K562 (cell line): Measurements from ENCODE around the gene LPXN. TPM values are rescaled to one million over a fixed set of nuclear protein-coding genes. Genes with fewer than 3 reads are reported as not detected.
A peak's percentile ranks its signal among the peaks of the same experiment; 100 is the strongest.

ENCODE experiments used
- ATAC-seq: fragments of 200-7000 bp; cut with Tn5 transposase; 3 replicates; pipeline ENCODE4 v1.9.1; 2020; ENCODE audit warnings: moderate library complexity
- BruUV-seq: library from RNA; stranded (reverse); fragments of 400-500 nt; replicated peaks from 2 replicates; lab custom pipeline; 2021; lab: Mats Ljungman, UMichigan
- CTCF ChIA-PET: fragments of 300-600 bp; formaldehyde crosslinking; extraction: SDS; loops from one replicate; lab custom pipeline; 2021; ENCODE audit warnings: low intra/inter-chr PET ratio; lab: Yijun Ruan, JAX
- POLR2A ChIA-PET: fragments of 300-600, 350-650 bp; sonication (Branson Sonifier 250); formaldehyde crosslinking; extraction: SDS; loops from one replicate; lab custom pipeline; 2021; ENCODE audit warnings: antibody characterized with exemption, inconsistent platforms; lab: Yijun Ruan, JAX
- DNase-seq, 4 experiments: peaks; one replicate each; pipeline versions ENCODE4 v3.0.0 to v3.0.0-alpha.2; 2011 to 2018; ENCODE audit warnings: low spot score in 3 of 4, mixed read lengths in 3 of 4; ENCODE audit errors: extremely low read depth in 1 of 4
- FAIRE-seq: peaks from 2 replicates; lab custom pipeline; 2011; peaks lifted over from hg19 to GRCh38; lab: Jason Lieb, UNC
- H2AFZ ChIP-seq: 2 replicates; pipeline ENCODE4 v1.6.0; 2011; ENCODE audit warnings: low read depth, low read length, control low read depth, inconsistent platforms
- H3K27ac ChIP-seq: fragments of 200-600 bp; 3 replicates; pipeline ENCODE4 v1.8.0; 2011; ENCODE audit warnings: low read depth, mild to moderate bottlenecking, control low read depth, inconsistent platforms, low read length, moderate library complexity, mixed read lengths; ENCODE audit errors: extremely low read depth
- H3K27me3 ChIP-seq, 2 experiments: fragments of 300-600 bp in 1 of 2; 2 replicates in 1 of 2; 3 replicates in 1 of 2; pipeline versions ENCODE4 v1.6.0 to v1.8.0; 2011; ENCODE audit warnings: inconsistent platforms in 2 of 2, low read length in 2 of 2, mild to moderate bottlenecking in 1 of 2, mixed read lengths in 1 of 2, moderate library complexity in 1 of 2; ENCODE audit not compliant: control insufficient read depth in 2 of 2, insufficient read depth in 2 of 2
- H3K36me3 ChIP-seq: fragments of 300-600 bp; 3 replicates; pipeline ENCODE4 v1.8.0; 2011; ENCODE audit warnings: mild to moderate bottlenecking, low read length, inconsistent platforms; ENCODE audit not compliant: control insufficient read depth, insufficient read depth
- H3K4me1 ChIP-seq, 2 experiments: fragments of 200-600 bp in 1 of 2; replicated peaks in 1 of 2; 2 replicates in 1 of 2; 3 replicates in 1 of 2; pipeline versions ENCODE4 v1.5.1 to v1.8.0; 2011; ENCODE audit warnings: inconsistent platforms in 2 of 2, low read length in 2 of 2, mild to moderate bottlenecking in 1 of 2, mixed read lengths in 1 of 2, moderate library complexity in 1 of 2; ENCODE audit not compliant: control insufficient read depth in 2 of 2, insufficient read depth in 2 of 2
- H3K4me2 ChIP-seq: 2 replicates; pipeline ENCODE4 v1.6.1; 2011; ENCODE audit warnings: low read length, control low read depth, inconsistent platforms, mixed read lengths; ENCODE audit not compliant: insufficient read depth
- H3K4me3 ChIP-seq: fragments of 200-600 bp; sonication (generic), shearing (Covaris generic); 2 replicates; pipeline ENCODE4 v1.5.1; 2016; ENCODE audit warnings: control low read depth, inconsistent platforms
- H3K79me2 ChIP-seq: fragments of 200-600 bp; 3 replicates; pipeline ENCODE4 v1.8.0; 2011; ENCODE audit warnings: low read length, inconsistent platforms; ENCODE audit not compliant: control insufficient read depth, insufficient read depth
- H3K9ac ChIP-seq, 2 experiments: 2 replicates each; pipeline versions ENCODE4 v1.6.0 to v1.6.1; 2011; ENCODE audit warnings: low read depth in 2 of 2, low read length in 2 of 2, control low read depth in 1 of 2, inconsistent platforms in 1 of 2, mild to moderate bottlenecking in 1 of 2, mixed read lengths in 1 of 2; ENCODE audit not compliant: insufficient read depth in 1 of 2
- H3K9me1 ChIP-seq: one replicate; pipeline ENCODE4 v1.6.0; 2011; ENCODE audit warnings: inconsistent platforms, mild to moderate bottlenecking, low read length, moderate library complexity; ENCODE audit not compliant: control insufficient read depth, insufficient read depth
- H3K9me3 ChIP-seq: replicated peaks from 2 replicates; pipeline ENCODE4 v1.5.1; 2011; ENCODE audit warnings: low read depth, low read length, inconsistent platforms; ENCODE audit not compliant: control insufficient read depth, insufficient read depth
- H4K20me1 ChIP-seq: replicated peaks from 2 replicates; pipeline ENCODE4 v1.6.1; 2011; ENCODE audit warnings: low read length, inconsistent platforms, mixed read lengths; ENCODE audit not compliant: control insufficient read depth, insufficient read depth
- DEAF1 ChIP-seq: fragments of 450-650 bp; formaldehyde crosslinking; IDR thresholded peaks from 2 replicates; pipeline ENCODE4 v1.4.0; 2020; ENCODE audit warnings: mild to moderate bottlenecking, moderate library complexity
- NR0B1 ChIP-seq: fragments of 450-650 bp; IDR thresholded peaks from one replicate; pipeline ENCODE4 v1.6.1; 2018; ENCODE audit warnings: mild to moderate bottlenecking, moderate library complexity; ENCODE audit not compliant: partially characterized antibody
- RAD21 ChIP-seq, 2 experiments: fragments of 250-450 bp in 1 of 2; fragments of 450-650 bp in 1 of 2; sonication (Bioruptor Pico) in 1 of 2; formaldehyde crosslinking in 1 of 2; IDR thresholded peaks in 1 of 2; conservative IDR thresholded peaks in 1 of 2; 2 replicates each; pipeline versions ENCODE4 v1.4.0 to v1.8.0; 2020 to 2022; ENCODE audit warnings: mild to moderate bottlenecking in 2 of 2, moderate library complexity in 1 of 2
- REST ChIP-seq, 2 experiments: fragments of 450-650 bp; formaldehyde crosslinking in 1 of 2; IDR thresholded peaks; 2 replicates each; pipeline versions ENCODE4 v1.4.0 to v1.6.1; 2014 to 2020; ENCODE audit warnings: mild to moderate bottlenecking in 2 of 2, borderline replicate concordance in 1 of 2, low read depth in 1 of 2
- SMC3 ChIP-seq: conservative IDR thresholded peaks from 2 replicates; pipeline ENCODE4 v1.6.1; 2011; ENCODE audit warnings: low read depth, low read length, improper control_type of control experiment; ENCODE audit not compliant: insufficient read depth
- ZNF695 ChIP-seq: fragments of 450-650 bp; formaldehyde crosslinking; IDR thresholded peaks from 2 replicates; pipeline ENCODE4 v1.4.0; 2020; ENCODE audit warnings: mild to moderate bottlenecking, moderate library complexity
- WGBS: fragments of 100-300 bp; shearing (Covaris generic); methylation state at CpG from one replicate; pipeline ENCODE4 v1.1.6; 2016; ENCODE audit warnings: low coverage, mixed read lengths; ENCODE audit not compliant: insufficient coverage; ENCODE audit errors: missing lambda C conversion rate; 5-methylcytosine and 5-hydroxymethylcytosine counted together
- in situ Hi-C: fragments of 300-500 bp; cut with MboI; formaldehyde crosslinking; loops from 4 replicates; pipeline ENCODE4 v1.15.0; 2018; ENCODE audit warnings: inconsistent platforms, mixed read lengths
- intact Hi-C: fragments of 100-400 bp; cut with micrococcal nuclease; formaldehyde crosslinking; loops from 2 replicates; pipeline ENCODE4 v1.14.2; 2022
- polyA plus RNA-seq, 8 experiments: library from polyadenylated mRNA; depleted of rRNA in 4 of 8; stranded (reverse) in 5 of 8; unstranded in 3 of 8; fragments of >200 nt; fragmentation: Nextera tagmentation in 2 of 8; fragmentation: Illumina TruSeq in 1 of 8; extraction: Ambion mirVana in 2 of 8; extraction: Trizol in 1 of 8; gene quantifications; 2 replicates each; pipeline versions ENCODE4 v1.2.1 to v1.2.3, GENCODE V29; 2011 to 2014; ENCODE audit warnings: inconsistent platforms in 1 of 8, missing spikeins in 1 of 8
- total RNA-seq, 7 experiments: library from RNA; depleted of rRNA in 6 of 7; stranded (reverse); fragments of >200 nt in 6 of 7; fragmentation: Illumina TruSeq in 2 of 7; extraction: Trizol in 2 of 7; gene quantifications; 2 replicates each; pipeline versions ENCODE4 v1.2.1 to v1.2.3, GENCODE V29; 2011 to 2021; ENCODE audit warnings: low replicate concordance in 1 of 7

Gene LPXN
- total and polyA plus RNA-seq, 9 of the 15 experiments (the other 6 are each of a cell fraction or from before 2014, with no cell fraction given), result 0.73 to 3.1 (median 2.0) TPM

- Histone ChIP-seq H3K4me1 (no peaks in the 10 kb centered on the region), H4K20me1 (no peaks in the 10 kb centered on the region), H3K9me1 (no peaks in the 10 kb centered on the region), H3K27me3 (no peaks in the 10 kb centered on the region), H3K9me3 (no peaks in the 10 kb centered on the region), H3K79me2 (no peaks in the 10 kb centered on the region), H3K4me2 (no peak overlapping the region), H2AFZ (no peak overlapping the region), H3K9ac (no peak overlapping the region), H3K4me3 (no peak overlapping the region), H3K36me3 (no peaks in the 10 kb centered on the region), H3K27ac (no peak overlapping the region)
- CTCF ChIA-PET, result interaction anchor here (0.7 kb wide), 1 partner anchor 1513 kb away, joined by 3 read pairs; no protein-coding TSS in a partner anchor
- DNase-seq (peak; percentile 26 to 66 (median 39)), ATAC-seq (peak; percentile 94), FAIRE-seq (peak; percentile 87)
- in situ Hi-C loops, result loop anchor here (10.0 to 25.0 kb wide), 3 partner anchors 702 to 1169 kb away; partner anchors contain the start of genes CLP1 and ZDHHC5
- no TSS peak for BruUV-seq
- intact Hi-C loops, result loop anchor here (5.0 to 10.0 kb wide), 2 partner anchors 679 to 1167 kb away; no protein-coding TSS in a partner anchor
- POLR2A ChIA-PET, result no interaction called here
- WGBS, result 1% methylated on average over 5 of the region's 5 CpGs
- no peak for TF ChIP-seq NR0B1
- peak; percentile 51 for TF ChIP-seq SMC3
- peak; percentile 77 to 86 for TF ChIP-seq RAD21 (CRISPR knock-in tag; conservative IDR thresholded peaks at IDR 0.05 in 1 of 2, IDR thresholded peaks at IDR 0.05 in 1 of 2)
- TF ChIP-seq DEAF1 (CRISPR knock-in tag), result peak; percentile 72
- TF ChIP-seq REST (IDR thresholded peaks at IDR 0.05; ENCODE audit: borderline replicate concordance), result peak; percentile 61
- TF ChIP-seq REST (CRISPR knock-in tag; IDR thresholded peaks at IDR 0.05; ENCODE audit: low read depth), result no peak
- no peak for TF ChIP-seq ZNF695 (CRISPR knock-in tag)
Measured at GRCh38 chr11:58513747-58514367, 61.8 kb downstream of the LPXN start.
